Measurements from ENCODE around the gene GNB1L.
A peak's percentile ranks its signal among the peaks of the same experiment; 100 is the strongest.

GNB1L gene

DNA sequence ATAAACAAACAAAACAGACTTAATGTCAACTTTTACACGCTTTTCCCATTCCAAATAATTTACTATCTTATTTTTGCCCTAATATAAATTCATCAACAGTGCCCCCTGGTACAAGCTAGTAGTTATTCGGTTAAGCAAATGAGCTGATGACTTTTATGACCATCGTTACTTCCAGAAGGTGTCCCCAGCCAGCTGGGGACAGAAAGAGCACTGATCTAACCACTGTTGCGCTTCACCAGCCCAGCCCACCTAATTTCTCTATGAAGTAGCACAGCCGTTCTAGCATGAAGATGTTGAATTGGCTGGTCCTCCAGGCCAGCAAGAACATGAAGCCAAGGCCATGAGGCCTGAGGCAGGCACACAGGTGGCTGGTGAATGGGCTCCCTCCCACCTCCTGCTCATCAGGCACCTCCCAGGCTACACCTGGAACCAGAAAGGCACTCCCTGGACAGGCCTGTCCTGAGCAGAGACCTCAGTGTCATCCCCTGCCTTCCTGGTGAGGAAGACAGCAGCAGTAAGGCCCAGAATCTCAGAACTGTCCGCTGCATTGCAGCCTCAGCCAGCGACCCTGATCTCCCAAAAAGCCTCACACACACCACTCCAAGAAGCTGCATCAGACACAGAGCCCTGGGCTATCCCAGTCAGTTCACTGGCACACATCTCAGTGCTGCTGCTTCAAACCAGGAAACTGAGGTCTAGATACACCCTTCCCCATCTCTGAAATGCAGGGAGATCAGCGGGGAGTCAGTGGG, 12.9 kb downstream of the GNB1L start:
- Histone ChIP-seq H3K4ac (ENCODE audit: low read depth, low read length) (no peak overlapping the region), H4K12ac (ENCODE audit: low read depth, low read length) (no peak overlapping the region), H4K8ac (ENCODE audit: low read depth, low read length) (no peak overlapping the region), H2BK120ac (ENCODE audit: insufficient read depth, low read length, poor library complexity) (no peak overlapping the region), H2BK5ac (ENCODE audit: low read depth, low read length, poor library complexity) (no peak overlapping the region), H3K4me3 (ENCODE audit: low read depth, low read length) (no peak overlapping the region), H3K14ac (ENCODE audit: low read length) (peak overlapping the region; percentile 12), H3K9me3 (ENCODE audit: insufficient read depth, low read depth, low read length) (no peaks in the 10 kb centered on the region), H3K18ac (ENCODE audit: low read length) (peak overlapping the region; percentile 26), H4K91ac (ENCODE audit: low read depth, low read length) (no peak overlapping the region), H2AK5ac (ENCODE audit: low read length) (no peak overlapping the region), H3K79me1 (ENCODE audit: low read length) (no peaks in the 10 kb centered on the region), H3K27ac (ENCODE audit: low read depth, low read length) (no peak overlapping the region), H3K4me2 (ENCODE audit: low read length) (no peak overlapping the region), H2AFZ (ENCODE audit: insufficient read depth, low read length, poor library complexity) (no peak overlapping the region), H2BK12ac (ENCODE audit: low read length) (no peak overlapping the region), H3K36me3 (ENCODE audit: control insufficient read depth in 1 of 2, insufficient read depth in 2 of 2, low read length in 2 of 2) (no peaks in the 10 kb centered on the region), H3K27me3 (ENCODE audit: insufficient read depth, low read length) (no peaks in the 10 kb centered on the region), H3K4me1 (ENCODE audit: control insufficient read depth in 1 of 2, insufficient read depth in 2 of 2, low read length in 2 of 2) (peaks cover 3 to 6% of the 10 kb centered on the region in 2 experiments), H3K23ac (ENCODE audit: low read length) (no peak overlapping the region), H3K79me2 (ENCODE audit: control insufficient read depth, insufficient read depth, low read length, poor library complexity) (no peaks in the 10 kb centered on the region), H3K9ac (ENCODE audit: low read length) (no peak overlapping the region)
- DNase-seq = no peak
- WGBS (ENCODE audit: extremely low coverage, insufficient coverage, insufficient read length) = 100% methylated on average over 1 of the region's 8 CpGs

DNA sequence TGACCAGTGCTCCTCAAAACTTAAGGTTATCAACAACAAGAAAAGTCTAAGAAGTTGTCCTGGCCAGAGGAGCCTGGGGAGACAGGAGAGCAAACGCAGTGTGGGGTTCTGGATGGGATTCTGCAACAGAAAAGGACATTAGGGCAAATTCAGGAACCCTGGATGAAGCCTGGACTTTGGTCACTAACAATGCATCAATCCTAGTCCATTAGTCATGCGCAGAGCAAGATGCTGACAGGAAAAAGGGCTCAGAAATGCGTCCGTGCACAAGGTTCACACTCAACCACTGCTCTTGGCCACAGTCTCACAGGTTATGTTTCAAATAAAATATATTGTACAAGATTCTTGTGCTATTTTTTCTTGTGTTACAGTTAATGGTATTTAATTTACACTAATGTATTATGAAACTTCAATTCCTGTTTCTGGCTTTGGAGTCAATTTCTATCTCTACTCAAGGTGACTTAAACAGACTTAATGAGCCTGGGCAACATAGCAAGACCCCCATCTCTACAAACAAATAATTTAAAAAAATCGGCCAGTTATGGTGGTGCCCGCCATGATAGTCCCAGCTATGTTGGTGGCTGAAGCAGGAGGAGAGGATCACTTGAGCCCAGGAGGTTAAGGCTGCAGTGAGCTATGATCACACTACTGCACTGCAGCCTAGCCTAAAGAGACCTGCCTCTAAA, 13.6 kb downstream of the GNB1L start:
- H2AFZ ChIP-seq (ENCODE audit: insufficient read depth, low read length, poor library complexity) = no peak overlapping the region
- H3K36me3 ChIP-seq (ENCODE audit: control insufficient read depth in 1 of 2, insufficient read depth in 2 of 2, low read length in 2 of 2) = no peaks in the 10 kb centered on the region
- no peak overlapping the region for H3K23ac ChIP-seq (ENCODE audit: low read length)
- no peak overlapping the region for H2BK5ac ChIP-seq (ENCODE audit: low read depth, low read length, poor library complexity)
- no peaks in the 10 kb centered on the region for H3K9me3 ChIP-seq (ENCODE audit: insufficient read depth, low read depth, low read length)
- no peak overlapping the region for H3K4me3 ChIP-seq (ENCODE audit: low read depth, low read length)
- H3K79me2 ChIP-seq (ENCODE audit: control insufficient read depth, insufficient read depth, low read length, poor library complexity) = no peaks in the 10 kb centered on the region
- no peak overlapping the region for H3K27ac ChIP-seq (ENCODE audit: low read depth, low read length)
- no peaks in the 10 kb centered on the region for H3K79me1 ChIP-seq (ENCODE audit: low read length)
- no peak overlapping the region for H3K9ac ChIP-seq (ENCODE audit: low read length)
- H3K14ac ChIP-seq (ENCODE audit: low read length) = no peak overlapping the region
- WGBS (ENCODE audit: extremely low coverage, insufficient coverage, insufficient read length) = no CpG with 5 or more reads among the region's 6 CpGs
- H3K4me2 ChIP-seq (ENCODE audit: low read length) = no peak overlapping the region
- no peak overlapping the region for H2BK12ac ChIP-seq (ENCODE audit: low read length)
- H2BK120ac ChIP-seq (ENCODE audit: insufficient read depth, low read length, poor library complexity) = no peak overlapping the region
- DNase-seq = no peak
- peaks cover 3 to 6% of the 10 kb centered on the region in 2 experiments for H3K4me1 ChIP-seq (ENCODE audit: control insufficient read depth in 1 of 2, insufficient read depth in 2 of 2, low read length in 2 of 2)
- no peak overlapping the region for H3K18ac ChIP-seq (ENCODE audit: low read length)
- H2AK5ac ChIP-seq (ENCODE audit: low read length) = no peak overlapping the region
- no peak overlapping the region for H3K4ac ChIP-seq (ENCODE audit: low read depth, low read length)
- no peak overlapping the region for H4K8ac ChIP-seq (ENCODE audit: low read depth, low read length)
- H4K12ac ChIP-seq (ENCODE audit: low read depth, low read length) = no peak overlapping the region
- no peak overlapping the region for H4K91ac ChIP-seq (ENCODE audit: low read depth, low read length)
- no peaks in the 10 kb centered on the region for H3K27me3 ChIP-seq (ENCODE audit: insufficient read depth, low read length)

DNA sequence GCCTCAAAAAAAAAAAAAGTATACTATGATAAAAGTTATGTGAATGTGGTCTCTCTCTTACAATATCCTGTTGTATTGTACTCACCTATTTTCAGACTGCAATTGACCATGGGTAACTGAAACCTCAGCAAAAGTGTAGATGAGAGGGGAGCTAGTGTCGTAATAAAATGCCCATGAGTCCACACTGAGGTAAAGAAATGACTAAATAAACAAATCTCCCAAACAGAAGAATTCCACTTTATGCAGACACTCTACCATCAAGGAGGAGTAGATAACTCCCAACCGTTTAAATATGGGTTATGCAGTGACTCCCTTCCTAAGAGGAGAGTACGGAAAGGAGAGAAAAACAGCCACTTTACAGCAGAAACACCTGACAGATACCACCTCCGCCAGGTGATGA, 14.6 kb downstream of the GNB1L start:
- H3K79me2 ChIP-seq (ENCODE audit: control insufficient read depth, insufficient read depth, low read length, poor library complexity) = no peaks in the 10 kb centered on the region
- H3K14ac ChIP-seq (ENCODE audit: low read length) = no peak overlapping the region
- no peaks in the 10 kb centered on the region for H3K36me3 ChIP-seq (ENCODE audit: control insufficient read depth in 1 of 2, insufficient read depth in 2 of 2, low read length in 2 of 2)
- H3K9ac ChIP-seq (ENCODE audit: low read length) = no peak overlapping the region
- no peak overlapping the region for H3K18ac ChIP-seq (ENCODE audit: low read length)
- peaks cover 3 to 6% of the 10 kb centered on the region in 2 experiments for H3K4me1 ChIP-seq (ENCODE audit: control insufficient read depth in 1 of 2, insufficient read depth in 2 of 2, low read length in 2 of 2)
- H3K9me3 ChIP-seq (ENCODE audit: insufficient read depth, low read depth, low read length) = no peaks in the 10 kb centered on the region
- H3K27ac ChIP-seq (ENCODE audit: low read depth, low read length) = no peak overlapping the region
- no peak overlapping the region for H3K23ac ChIP-seq (ENCODE audit: low read length)
- H2BK12ac ChIP-seq (ENCODE audit: low read length) = no peak overlapping the region
- H2BK5ac ChIP-seq (ENCODE audit: low read depth, low read length, poor library complexity) = no peak overlapping the region
- no peak for DNase-seq
- H3K4me3 ChIP-seq (ENCODE audit: low read depth, low read length) = no peak overlapping the region
- no peak overlapping the region for H4K91ac ChIP-seq (ENCODE audit: low read depth, low read length)
- no peak overlapping the region for H2AK5ac ChIP-seq (ENCODE audit: low read length)
- no peak overlapping the region for H2BK120ac ChIP-seq (ENCODE audit: insufficient read depth, low read length, poor library complexity)
- no peak overlapping the region for H3K4ac ChIP-seq (ENCODE audit: low read depth, low read length)
- H3K27me3 ChIP-seq (ENCODE audit: insufficient read depth, low read length) = no peaks in the 10 kb centered on the region
- no peak overlapping the region for H3K4me2 ChIP-seq (ENCODE audit: low read length)
- WGBS (ENCODE audit: extremely low coverage, insufficient coverage, insufficient read length) = no CpG with 5 or more reads among the region's 4 CpGs
- no peak overlapping the region for H4K12ac ChIP-seq (ENCODE audit: low read depth, low read length)
- H3K79me1 ChIP-seq (ENCODE audit: low read length) = no peaks in the 10 kb centered on the region
- H2AFZ ChIP-seq (ENCODE audit: insufficient read depth, low read length, poor library complexity) = no peak overlapping the region
- no peak overlapping the region for H4K8ac ChIP-seq (ENCODE audit: low read depth, low read length)

DNA sequence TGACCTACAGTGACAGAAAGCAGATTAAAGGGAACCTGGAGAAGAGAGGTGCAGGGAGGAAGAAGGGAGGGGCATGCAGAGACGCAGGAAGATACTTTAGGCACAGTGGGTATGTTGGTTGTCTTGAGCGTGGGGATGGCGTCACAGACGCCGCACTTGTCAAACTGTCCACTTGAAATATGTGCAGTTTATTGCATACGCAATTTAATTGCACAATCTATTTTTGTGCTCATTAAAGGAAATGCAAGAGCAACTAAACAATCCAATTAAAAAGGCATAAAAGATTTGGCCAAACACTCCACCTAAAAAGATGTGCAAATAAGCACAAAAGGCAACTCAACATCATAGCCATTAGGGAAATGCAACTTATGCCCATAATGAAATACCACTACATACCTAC, 16.8 kb downstream of the GNB1L start:
- Histone ChIP-seq H3K23ac (ENCODE audit: low read length) (no peak overlapping the region), H4K8ac (ENCODE audit: low read depth, low read length) (no peak overlapping the region), H3K4me1 (ENCODE audit: control insufficient read depth in 1 of 2, insufficient read depth in 2 of 2, low read length in 2 of 2) (peaks cover 0 to 3% of the 10 kb centered on the region in 2 experiments), H3K79me2 (ENCODE audit: control insufficient read depth, insufficient read depth, low read length, poor library complexity) (no peaks in the 10 kb centered on the region), H3K79me1 (ENCODE audit: low read length) (no peaks in the 10 kb centered on the region), H3K4me2 (ENCODE audit: low read length) (no peak overlapping the region), H2AK5ac (ENCODE audit: low read length) (no peak overlapping the region), H2AFZ (ENCODE audit: insufficient read depth, low read length, poor library complexity) (no peak overlapping the region), H3K9me3 (ENCODE audit: insufficient read depth, low read depth, low read length) (no peaks in the 10 kb centered on the region), H2BK12ac (ENCODE audit: low read length) (no peak overlapping the region), H4K12ac (ENCODE audit: low read depth, low read length) (no peak overlapping the region), H3K4me3 (ENCODE audit: low read depth, low read length) (no peak overlapping the region), H3K27ac (ENCODE audit: low read depth, low read length) (no peak overlapping the region), H2BK5ac (ENCODE audit: low read depth, low read length, poor library complexity) (no peak overlapping the region), H2BK120ac (ENCODE audit: insufficient read depth, low read length, poor library complexity) (no peak overlapping the region), H4K91ac (ENCODE audit: low read depth, low read length) (no peak overlapping the region), H3K36me3 (ENCODE audit: control insufficient read depth in 1 of 2, insufficient read depth in 2 of 2, low read length in 2 of 2) (no peaks in the 10 kb centered on the region), H3K27me3 (ENCODE audit: insufficient read depth, low read length) (no peaks in the 10 kb centered on the region), H3K9ac (ENCODE audit: low read length) (no peak overlapping the region), H3K18ac (ENCODE audit: low read length) (no peak overlapping the region), H3K4ac (ENCODE audit: low read depth, low read length) (no peak overlapping the region), H3K14ac (ENCODE audit: low read length) (no peak overlapping the region)
- DNase-seq = no peak
- no CpG with 5 or more reads among the region's 6 CpGs for WGBS (ENCODE audit: extremely low coverage, insufficient coverage, insufficient read length)

Measured in trophoblast cell (in vitro differentiated cells and primary cell).